ENCODE data around the gene RUNDC3A. TPM values are rescaled to one million over a fixed set of nuclear protein-coding genes. Genes with fewer than 3 reads are reported as not detected.
A peak's percentile ranks its signal among the peaks of the same experiment; 100 is the strongest.

The RUNDC3A gene
- total RNA-seq, 2 experiments from 2014 or later: not detected

- intact Hi-C loops (cut with DNase I, micrococcal nuclease): loop anchor here (1.0 to 5.0 kb wide), 3 partner anchors 121 to 190 kb away; partner anchors contain the start of gene HROB (in 2 of the 2)
- ChIA-PET POLR2A (interaction anchor here (0.7 to 2.8 kb wide), 3 partner anchors 111 to 265 kb away, joined by 3 to 16 read pairs (median 7); partner anchors contain the start of gene LSM12), CTCF (interaction anchor here (0.6 to 3.3 kb wide), 10 partner anchors 14 to 208 kb away, joined by 3 to 33 read pairs (median 6); partner anchors contain the start of genes GRN, HDAC5, TMUB2 and UBTF)
- Mint-ChIP-seq H3K4me1 (ENCODE audit: low read depth) (peaks cover 17% of the 10 kb centered on the region), H3K9me3 (no peaks in the 10 kb centered on the region), H3K4me3 (no peak overlapping the region), H3K27me3 (no peaks in the 10 kb centered on the region), H3K27ac (peak overlapping the region; percentile 43), H3K36me3 (ENCODE audit: low read depth) (no peaks in the 10 kb centered on the region)
- Histone ChIP-seq H3K9me3 (ENCODE audit: control insufficient read depth in 1 of 2, insufficient read depth in 1 of 2, low read length in 2 of 2) (no peaks in the 10 kb centered on the region), H3K36me3 (ENCODE audit: insufficient read depth, low read length) (no peaks in the 10 kb centered on the region), H3K4me1 (ENCODE audit: insufficient read depth, low read length) (peaks cover 14% of the 10 kb centered on the region), H3K27me3 (ENCODE audit: control insufficient read depth in 1 of 2, insufficient read depth in 2 of 2, low read length in 2 of 2) (no peaks in the 10 kb centered on the region), H3K27ac (ENCODE audit: low read depth in 1 of 2, low read length in 2 of 2) (no peak overlapping the region), H3K4me3 (ENCODE audit: low read length) (no peak overlapping the region)
- TF ChIP-seq CTCF (IDR thresholded peaks at IDR 0.05): peak; percentile 78
- DNase-seq: peak; percentile 48 to 87 (median 59)
- peak; percentile 17 for ATAC-seq (ENCODE audit: poor library complexity)
Observed at GRCh38 chr17:44331249-44331760, 22.9 kb downstream of the RUNDC3A start.

- Histone ChIP-seq H3K27me3 (ENCODE audit: control insufficient read depth in 1 of 2, insufficient read depth in 2 of 2, low read length in 2 of 2) (no peaks in the 10 kb centered on the region), H3K4me1 (ENCODE audit: insufficient read depth, low read length) (peaks cover 6% of the 10 kb centered on the region), H3K27ac (ENCODE audit: low read depth in 1 of 2, low read length in 2 of 2) (no peak overlapping the region), H3K36me3 (ENCODE audit: insufficient read depth, low read length) (no peaks in the 10 kb centered on the region), H3K9me3 (ENCODE audit: control insufficient read depth in 1 of 2, insufficient read depth in 1 of 2, low read length in 2 of 2) (no peaks in the 10 kb centered on the region), H3K4me3 (ENCODE audit: low read length) (no peak overlapping the region)
- peaks cover under 1% of the 10 kb centered on the region for H3K27me3 Mint-ChIP-seq
- peaks cover 6% of the 10 kb centered on the region for H3K4me1 Mint-ChIP-seq (ENCODE audit: low read depth)
- intact Hi-C loops (cut with DNase I, micrococcal nuclease): loop anchor here in 1 of 2 experiments (5.0 kb wide), 1 partner anchor 191 kb away; the partner anchor contains the start of gene HROB
- no peaks in the 10 kb centered on the region for H3K9me3 Mint-ChIP-seq
- H3K27ac Mint-ChIP-seq: no peak overlapping the region
- DNase-seq: peak in 2 of 14 experiments; percentile 41 to 44
- no peaks in the 10 kb centered on the region for H3K36me3 Mint-ChIP-seq (ENCODE audit: low read depth)
- ChIA-PET CTCF (interaction anchor here (1.5 kb wide), 1 partner anchor 123 kb away, joined by 6 read pairs; no protein-coding TSS in a partner anchor), POLR2A (interaction anchor here (1.1 kb wide), 1 partner anchor 12 kb away, joined by 5 read pairs; the partner anchor contains the start of gene GRN)
- TF ChIP-seq CTCF (IDR thresholded peaks at IDR 0.05): no peak
- no peak overlapping the region for H3K4me3 Mint-ChIP-seq
- no peak for ATAC-seq (ENCODE audit: poor library complexity)
Observed at GRCh38 chr17:44333371-44333770, 25.0 kb downstream of the RUNDC3A start.

DNA sequence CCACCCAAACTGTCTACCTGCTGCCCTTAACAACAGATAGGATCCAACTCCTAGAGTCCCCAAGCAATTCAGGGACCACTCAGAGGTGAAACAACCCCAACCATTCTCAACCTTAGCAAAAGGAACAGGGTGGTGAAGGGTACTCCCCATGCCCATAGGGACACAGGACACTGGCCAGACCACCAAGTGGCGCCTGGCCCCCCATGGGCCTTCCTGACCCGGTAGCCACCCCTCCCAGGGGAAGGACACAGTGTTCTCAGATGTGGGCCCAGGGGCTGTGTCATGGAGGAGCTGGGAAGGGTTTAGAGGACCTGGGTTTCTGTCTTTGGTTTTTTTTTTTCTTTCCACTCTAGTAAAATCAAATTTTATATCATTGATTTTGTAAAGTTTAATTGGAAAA, 25.9 kb downstream of the RUNDC3A start:
- peaks cover 4% of the 10 kb centered on the region for H3K27me3 Mint-ChIP-seq
- no peak overlapping the region for H3K27ac Mint-ChIP-seq
- TF ChIP-seq CTCF (IDR thresholded peaks at IDR 0.05): no peak
- intact Hi-C loops (cut with DNase I, micrococcal nuclease): loop anchor here in 1 of 2 experiments (5.0 kb wide), 1 partner anchor 192 kb away; the partner anchor contains the start of gene HROB
- H3K4me3 ChIP-seq (ENCODE audit: low read length): no peak overlapping the region
- H3K4me3 Mint-ChIP-seq: no peak overlapping the region
- ATAC-seq (ENCODE audit: poor library complexity) (no peak), DNase-seq (no peak)
- no peaks in the 10 kb centered on the region for H3K36me3 ChIP-seq (ENCODE audit: insufficient read depth, low read length)
- H3K4me1 Mint-ChIP-seq (ENCODE audit: low read depth): peaks cover 6% of the 10 kb centered on the region
- POLR2A ChIA-PET: no interaction called here
- H3K36me3 Mint-ChIP-seq (ENCODE audit: low read depth): no peaks in the 10 kb centered on the region
- no peaks in the 10 kb centered on the region for H3K9me3 ChIP-seq (ENCODE audit: control insufficient read depth in 1 of 2, insufficient read depth in 1 of 2, low read length in 2 of 2)
- H3K27me3 ChIP-seq (ENCODE audit: control insufficient read depth in 1 of 2, insufficient read depth in 2 of 2, low read length in 2 of 2): no peaks in the 10 kb centered on the region
- CTCF ChIA-PET: no interaction called here
- no peak overlapping the region for H3K27ac ChIP-seq (ENCODE audit: low read depth in 1 of 2, low read length in 2 of 2)
- peaks cover 6% of the 10 kb centered on the region for H3K4me1 ChIP-seq (ENCODE audit: insufficient read depth, low read length)
- no peaks in the 10 kb centered on the region for H3K9me3 Mint-ChIP-seq

Data from CD4-positive, alpha-beta T cell (primary cell).